ENCODE data around the gene MAST4. TPM values are rescaled to one million over a fixed set of nuclear protein-coding genes. Genes with fewer than 3 reads are reported as not detected.

The MAST4 gene
- total RNA-seq, 2 experiments from 2014 or later = 1.3 to 21.9 TPM

GRCh38 chr5:66915531-66915930, 319.3 kb downstream of the MAST4 start:
- H3K9me3 ChIP-seq (ENCODE audit: low read length) = no peaks in the 10 kb centered on the region
- no peaks in the 10 kb centered on the region for H3K79me2 ChIP-seq (ENCODE audit: insufficient read depth, low read depth, low read length)
- H3K4me1 ChIP-seq (ENCODE audit: insufficient read depth, low read length, poor library complexity, severe bottlenecking) = no peaks in the 10 kb centered on the region
- no peaks in the 10 kb centered on the region for H4K20me1 ChIP-seq (ENCODE audit: insufficient read depth, low read length)
- H3K27ac ChIP-seq (ENCODE audit: low read depth, low read length, poor library complexity, severe bottlenecking) = no peak overlapping the region
- no peaks in the 10 kb centered on the region for H3K9me2 ChIP-seq (ENCODE audit: insufficient read depth, low read length)
- no peak for DNase-seq (ENCODE audit: low spot score)
- H2AFZ ChIP-seq (ENCODE audit: low read length) = no peak overlapping the region
- TF ChIP-seq EZH2phosphoT487 (IDR thresholded peaks at IDR 0.05; ENCODE audit: borderline replicate concordance, low read depth, low read length) = no peak
- TF ChIP-seq CTCF (conservative IDR thresholded peaks at IDR 0.05; ENCODE audit: low read length) = no peak
- no peak overlapping the region for H3K4me2 ChIP-seq (ENCODE audit: low read length)
- no peaks in the 10 kb centered on the region for H3K36me3 ChIP-seq (ENCODE audit: insufficient read depth, low read length)
- no peak overlapping the region for H3K4me3 ChIP-seq (ENCODE audit: low read depth, low read length, poor library complexity, severe bottlenecking)
- ChIA-PET CTCF (ENCODE audit: unreplicated experiment) (no interaction called here), POLR2A (interaction anchor here (0.7 kb wide), 2 partner anchors 25 to 55 kb away, joined by 4 read pairs; no protein-coding TSS in a partner anchor)
- intact Hi-C loops (cut with micrococcal nuclease; ENCODE audit: unreplicated experiment) = no loop called here
- no TSS peak for BruUV-seq (replicated peaks)

- no peak for DNase-seq (ENCODE audit: low spot score)
- ChIA-PET POLR2A (interaction anchor here (0.7 kb wide), 1 partner anchor 720 kb away, joined by 3 read pairs; no protein-coding TSS in a partner anchor), CTCF (ENCODE audit: unreplicated experiment) (no interaction called here)
- H3K9me3 ChIP-seq (ENCODE audit: low read length) = no peaks in the 10 kb centered on the region
- no peaks in the 10 kb centered on the region for H3K9me2 ChIP-seq (ENCODE audit: insufficient read depth, low read length)
- H3K4me2 ChIP-seq (ENCODE audit: low read length) = no peak overlapping the region
- no peaks in the 10 kb centered on the region for H3K36me3 ChIP-seq (ENCODE audit: insufficient read depth, low read length)
- peaks cover 5% of the 10 kb centered on the region for H3K4me1 ChIP-seq (ENCODE audit: insufficient read depth, low read length, poor library complexity, severe bottlenecking)
- intact Hi-C loops (cut with micrococcal nuclease; ENCODE audit: unreplicated experiment) = no loop called here
- no peaks in the 10 kb centered on the region for H3K79me2 ChIP-seq (ENCODE audit: insufficient read depth, low read depth, low read length)
- TF ChIP-seq CTCF (conservative IDR thresholded peaks at IDR 0.05; ENCODE audit: low read length) = no peak
- TF ChIP-seq EZH2phosphoT487 (IDR thresholded peaks at IDR 0.05; ENCODE audit: borderline replicate concordance, low read depth, low read length) = no peak
- no peaks in the 10 kb centered on the region for H4K20me1 ChIP-seq (ENCODE audit: insufficient read depth, low read length)
- H3K4me3 ChIP-seq (ENCODE audit: low read depth, low read length, poor library complexity, severe bottlenecking) = no peak overlapping the region
- H3K27ac ChIP-seq (ENCODE audit: low read depth, low read length, poor library complexity, severe bottlenecking) = no peak overlapping the region
- no peak overlapping the region for H2AFZ ChIP-seq (ENCODE audit: low read length)
- BruUV-seq (replicated peaks) = no TSS peak
Observed at GRCh38 chr5:66922881-66923280, 326.7 kb downstream of the MAST4 start.

- TF ChIP-seq EZH2phosphoT487 (IDR thresholded peaks at IDR 0.05; ENCODE audit: borderline replicate concordance, low read depth, low read length) (no peak), CTCF (conservative IDR thresholded peaks at IDR 0.05; ENCODE audit: low read length) (no peak)
- intact Hi-C loops (cut with micrococcal nuclease; ENCODE audit: unreplicated experiment) = no loop called here
- no peaks in the 10 kb centered on the region for H3K36me3 ChIP-seq (ENCODE audit: insufficient read depth, low read length)
- H3K4me3 ChIP-seq (ENCODE audit: low read depth, low read length, poor library complexity, severe bottlenecking) = no peak overlapping the region
- ChIA-PET POLR2A (interaction anchor here (0.6 kb wide), 1 partner anchor 9 kb away, joined by 3 read pairs; no protein-coding TSS in a partner anchor), CTCF (ENCODE audit: unreplicated experiment) (no interaction called here)
- no peak overlapping the region for H2AFZ ChIP-seq (ENCODE audit: low read length)
- no peak for DNase-seq (ENCODE audit: low spot score)
- H3K4me2 ChIP-seq (ENCODE audit: low read length) = no peak overlapping the region
- H3K4me1 ChIP-seq (ENCODE audit: insufficient read depth, low read length, poor library complexity, severe bottlenecking) = peaks cover 5% of the 10 kb centered on the region
- H4K20me1 ChIP-seq (ENCODE audit: insufficient read depth, low read length) = no peaks in the 10 kb centered on the region
- no peaks in the 10 kb centered on the region for H3K9me2 ChIP-seq (ENCODE audit: insufficient read depth, low read length)
- H3K9me3 ChIP-seq (ENCODE audit: low read length) = no peaks in the 10 kb centered on the region
- no TSS peak for BruUV-seq (replicated peaks)
- no peaks in the 10 kb centered on the region for H3K79me2 ChIP-seq (ENCODE audit: insufficient read depth, low read depth, low read length)
- H3K27ac ChIP-seq (ENCODE audit: low read depth, low read length, poor library complexity, severe bottlenecking) = no peak overlapping the region
Observed at GRCh38 chr5:66923457-66923856, 327.3 kb downstream of the MAST4 start.
